HFFc6 (cell line): ENCODE data around the gene WNT9A. TPM values are rescaled to one million over a fixed set of nuclear protein-coding genes. Genes with fewer than 3 reads are reported as not detected.

Source experiments
- DNase-seq: peaks from one replicate; pipeline ENCODE4 v3.0.0-alpha.2; 2018
- H3K27ac Mint-ChIP-seq: 2 replicates; pipeline ENCODE4 v1.8.0; 2020; ENCODE audit warnings: mild to moderate bottlenecking, mixed read lengths
- H3K27me3 Mint-ChIP-seq: 2 replicates; pipeline ENCODE4 v1.8.0; 2021; ENCODE audit warnings: mild to moderate bottlenecking, moderate library complexity, mixed read lengths; ENCODE audit not compliant: insufficient read depth
- H3K36me3 Mint-ChIP-seq: 2 replicates; pipeline ENCODE4 v1.8.0; 2021; ENCODE audit warnings: low read depth, mixed read lengths
- H3K4me1 Mint-ChIP-seq: 2 replicates; pipeline ENCODE4 v1.8.0; 2020; ENCODE audit warnings: low read depth, mixed read lengths
- H3K4me3 Mint-ChIP-seq: 2 replicates; pipeline ENCODE4 v1.8.0; 2020; ENCODE audit warnings: mild to moderate bottlenecking, moderate library complexity, mixed read lengths
- H3K9me3 Mint-ChIP-seq: 2 replicates; pipeline ENCODE4 v1.8.0; 2020; ENCODE audit warnings: mild to moderate bottlenecking, mixed read lengths
- CTCF ChIP-seq: fragments of 200-600 bp; sonication (generic); IDR thresholded peaks from 2 replicates; pipeline ENCODE4 v1.5.0; 2021; ENCODE audit warnings: antibody characterized with exemption, mild to moderate bottlenecking
- total RNA-seq, 6 experiments: library from RNA; stranded (reverse); fragmentation: NEBNext Ultra II Directional; extraction: Animal tissue kit (Norgen Biotek cat#: 25700); gene quantifications; 2 replicates in 1 of 6; 3 replicates in 5 of 6; pipeline ENCODE4 v1.2.3, GENCODE V29; 2021

WNT9A gene
- total RNA-seq, 6 experiments from 2014 or later: 0.17 to 0.67 (median 0.57) TPM

GRCh38 chr1:227952374-227953021 lies 4.8 kb upstream of the WNT9A start:
- Mint-ChIP-seq H3K27ac (no peak overlapping the region), H3K4me3 (no peak overlapping the region), H3K36me3 (no peaks in the 10 kb centered on the region), H3K27me3 (peaks cover 13% of the 10 kb centered on the region), H3K4me1 (peaks cover 13% of the 10 kb centered on the region; the same call in 1 of the 2 replicates), H3K9me3 (no peaks in the 10 kb centered on the region; the same call in 1 of the 2 replicates)
- no peak for DNase-seq
- no peak for TF ChIP-seq CTCF

- H3K27me3 Mint-ChIP-seq: peaks cover 13% of the 10 kb centered on the region
- H3K4me3 Mint-ChIP-seq: no peak overlapping the region
- H3K27ac Mint-ChIP-seq: no peak overlapping the region
- no peaks in the 10 kb centered on the region; the same call in 1 of the 2 replicates for H3K9me3 Mint-ChIP-seq
- peaks cover 17% of the 10 kb centered on the region; the same call in 1 of the 2 replicates for H3K4me1 Mint-ChIP-seq
- DNase-seq: no peak
- H3K36me3 Mint-ChIP-seq: no peaks in the 10 kb centered on the region
- no peak for TF ChIP-seq CTCF
These were observed 4.1 kb upstream of the WNT9A start for GRCh38 chr1:227951624-227952373.

GRCh38 chr1:227950735-227951346 lies 3.1 kb upstream of the WNT9A start:
- Mint-ChIP-seq H3K36me3 (no peaks in the 10 kb centered on the region), H3K4me1 (peaks cover 23% of the 10 kb centered on the region; the same call in 1 of the 2 replicates), H3K4me3 (no peak overlapping the region), H3K9me3 (no peaks in the 10 kb centered on the region; the same call in 1 of the 2 replicates), H3K27me3 (peaks cover 13% of the 10 kb centered on the region), H3K27ac (no peak overlapping the region)
- DNase-seq: no peak
- TF ChIP-seq CTCF: no peak

- no peak for DNase-seq
- no peaks in the 10 kb centered on the region for H3K36me3 Mint-ChIP-seq
- no peak for TF ChIP-seq CTCF
- H3K4me1 Mint-ChIP-seq: peaks cover 24% of the 10 kb centered on the region; the same call in 1 of the 2 replicates
- H3K4me3 Mint-ChIP-seq: no peak overlapping the region
- no peak overlapping the region for H3K27ac Mint-ChIP-seq
- H3K27me3 Mint-ChIP-seq: peaks cover 13% of the 10 kb centered on the region
- no peaks in the 10 kb centered on the region; the same call in 1 of the 2 replicates for H3K9me3 Mint-ChIP-seq
These were observed 2.4 kb upstream of the WNT9A start for GRCh38 chr1:227949954-227950734.

GRCh38 chr1:227949341-227949921 lies 1.7 kb upstream of the WNT9A start:
- no peak for DNase-seq
- Mint-ChIP-seq H3K27ac (no peak overlapping the region), H3K36me3 (no peaks in the 10 kb centered on the region), H3K4me3 (no peak overlapping the region), H3K4me1 (peaks cover 24% of the 10 kb centered on the region; the same call in 1 of the 2 replicates), H3K9me3 (no peaks in the 10 kb centered on the region; the same call in 1 of the 2 replicates), H3K27me3 (peaks cover 13% of the 10 kb centered on the region)
- TF ChIP-seq CTCF: no peak
